Sigmoid colon (tissue), 7 donors: Measurements from ENCODE around the gene CTNNBL1. TPM values are rescaled to one million over a fixed set of nuclear protein-coding genes. Genes with fewer than 3 reads are reported as not detected.

Source experiments
- DNase-seq: peaks from one replicate; pipeline ENCODE4 v3.0.0-alpha.2; 2019
- H3K27ac ChIP-seq, 4 donors: fragments of 200-600 bp; sonication (generic); one replicate each; pipeline ENCODE4 v1.5.1; 2016 to 2019; ENCODE audit warnings: mild to moderate bottlenecking in 1 of 4
- H3K27me3 ChIP-seq, 3 donors: fragments of 200-600 bp; sonication (generic); one replicate each; pipeline ENCODE4 v1.5.1; 2019; ENCODE audit warnings: mild to moderate bottlenecking in 1 of 3
- H3K36me3 ChIP-seq, 4 donors: fragments of 200-600 bp; sonication (generic); one replicate each; pipeline ENCODE4 v1.5.1; 2016 to 2019
- H3K4me1 ChIP-seq, 4 donors: fragments of 200-600 bp; sonication (generic); one replicate each; pipeline ENCODE4 v1.5.1; 2017 to 2019
- H3K4me3 ChIP-seq, 4 donors: fragments of 200-600 bp; sonication (generic); one replicate each; pipeline ENCODE4 v1.5.1; 2017 to 2019; ENCODE audit warnings: mild to moderate bottlenecking in 2 of 4, moderate library complexity in 1 of 4
- H3K9me3 ChIP-seq, 4 donors: fragments of 200-600 bp in 3 of 4; sonication (generic) in 3 of 4; one replicate each; pipeline versions ENCODE4 v1.5.1 to v1.6.1; 2013 to 2019
- CTCF ChIP-seq, 4 experiments: fragments of 450-650 bp in 3 of 4; fragments of 200-600 bp in 1 of 4; IDR thresholded peaks; one replicate each; pipeline ENCODE4 v1.5.1; 2016 to 2019; ENCODE audit warnings: antibody characterized with exemption in 4 of 4, mild to moderate bottlenecking in 3 of 4, moderate library complexity in 2 of 4
- EP300 ChIP-seq, 4 donors: sonication (generic); formaldehyde crosslinking; IDR thresholded peaks; one replicate each; pipeline ENCODE4 v1.6.1; 2017; ENCODE audit warnings: antibody characterized with exemption in 4 of 4
- POLR2A ChIP-seq, 2 donors: fragments of 450-650 bp; IDR thresholded peaks; one replicate each; pipeline ENCODE4 v1.6.1; 2016; ENCODE audit warnings: antibody characterized with exemption in 2 of 2, mild to moderate bottlenecking in 2 of 2, moderate library complexity in 2 of 2
- POLR2AphosphoS5 ChIP-seq, 4 donors: sonication (generic); formaldehyde crosslinking; IDR thresholded peaks; one replicate each; pipeline ENCODE4 v1.6.1; 2017; ENCODE audit warnings: antibody characterized with exemption in 4 of 4
- WGBS, 2 donors: extraction: QIAGEN DNeasy Blood & Tissue Kit; methylation state at CpG; one replicate each; pipeline ENCODE4 v1.1.7; 2013; 5-methylcytosine and 5-hydroxymethylcytosine counted together
- intact Hi-C: fragments of 100-400 bp; cut with DNase I; formaldehyde crosslinking; loops from one replicate; pipeline ENCODE4 v1.15.1; 2023
- polyA plus RNA-seq, 3 donors: library from polyadenylated mRNA; stranded (reverse); fragments of 200-250 nt; gene quantifications; one replicate each; pipeline ENCODE4 v1.2.3, GENCODE V29; 2013
- total RNA-seq, 4 donors: library from RNA; depleted of rRNA; stranded (reverse); fragments of >200 nt; gene quantifications; one replicate each; pipeline ENCODE4 v1.1.0, GENCODE V29; 2016
- donor health status: healthy with polysubstance abuse.
- donor health status: Bipolar disorder and iron deficiency.
- donor health status: healthy.

Gene CTNNBL1
- total and polyA plus RNA-seq, 7 donors: 27.3 to 47.9 (median 34.8) TPM

DNA sequence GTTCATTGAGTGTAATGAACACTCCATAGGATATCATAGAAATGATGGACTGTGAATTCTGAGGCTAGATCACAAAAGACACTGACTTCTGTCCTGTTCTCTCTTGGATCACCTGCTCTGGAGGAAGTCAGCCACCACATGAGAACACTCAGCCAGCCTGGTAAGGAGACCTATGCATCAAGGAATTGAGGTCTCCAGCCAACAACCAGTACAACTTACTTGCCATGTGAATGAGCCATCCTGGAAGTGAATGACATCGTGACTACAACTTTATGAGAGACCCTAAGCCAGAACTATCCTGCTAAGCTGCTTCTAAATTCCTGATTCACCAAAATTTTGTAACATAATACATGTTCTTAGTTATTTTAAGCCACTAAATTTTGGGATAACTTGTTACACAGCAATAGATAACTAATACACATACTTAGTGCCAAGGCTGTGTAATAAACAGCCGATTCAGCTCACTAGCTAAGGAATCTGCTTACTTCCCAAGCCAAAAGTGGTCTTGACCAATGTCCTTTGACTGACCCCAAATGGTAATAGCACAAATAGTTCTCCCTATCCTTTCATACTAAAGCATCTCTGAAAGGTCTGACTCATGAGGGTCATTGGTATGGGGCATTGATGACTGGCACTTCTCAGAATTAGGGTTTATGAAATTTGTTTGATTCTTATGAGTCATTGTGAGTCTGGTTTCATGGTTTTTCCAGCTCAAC is 6.9 kb upstream of the CTNNBL1 start:
- no peak for TF ChIP-seq POLR2A (IDR thresholded peaks at IDR 0.05)
- no peak for TF ChIP-seq EP300 (IDR thresholded peaks at IDR 0.05)
- TF ChIP-seq POLR2AphosphoS5 (IDR thresholded peaks at IDR 0.05): no peak
- no peak for TF ChIP-seq CTCF (IDR thresholded peaks at IDR 0.05)
- intact Hi-C loops: no loop called here
- H3K9me3 ChIP-seq: no peaks in the 10 kb centered on the region

GRCh38 chr20:37687478-37687805 is 6.4 kb upstream of the CTNNBL1 start:
- no peak overlapping the region for H3K4me3 ChIP-seq
- no peaks in the 10 kb centered on the region for H3K9me3 ChIP-seq
- no peaks in the 10 kb centered on the region for H3K36me3 ChIP-seq
- WGBS, 2 donors: 68 to 69% methylated on average over 3 of the region's 3 CpGs
- peaks cover 0 to 9% (median 0%) of the 10 kb centered on the region in 3 donors for H3K27me3 ChIP-seq
- H3K27ac ChIP-seq: no peak overlapping the region
- no peaks in the 10 kb centered on the region for H3K4me1 ChIP-seq
- TF ChIP-seq EP300 (IDR thresholded peaks at IDR 0.05) (no peak), POLR2A (IDR thresholded peaks at IDR 0.05) (no peak), CTCF (IDR thresholded peaks at IDR 0.05) (no peak), POLR2AphosphoS5 (IDR thresholded peaks at IDR 0.05) (no peak)
- no peak for DNase-seq
- intact Hi-C loops: no loop called here

More for the DNA sequence above, 6.9 kb upstream of the CTNNBL1 start:
- Histone ChIP-seq H3K4me1 (no peaks in the 10 kb centered on the region), H3K27ac (no peak overlapping the region), H3K27me3 (peaks cover 0 to 12% (median 0%) of the 10 kb centered on the region in 3 donors), H3K4me3 (no peak overlapping the region), H3K36me3 (no peaks in the 10 kb centered on the region)
- 87 to 90% methylated on average over 2 of the region's 2 CpGs for WGBS, 2 donors
- DNase-seq: no peak

DNA sequence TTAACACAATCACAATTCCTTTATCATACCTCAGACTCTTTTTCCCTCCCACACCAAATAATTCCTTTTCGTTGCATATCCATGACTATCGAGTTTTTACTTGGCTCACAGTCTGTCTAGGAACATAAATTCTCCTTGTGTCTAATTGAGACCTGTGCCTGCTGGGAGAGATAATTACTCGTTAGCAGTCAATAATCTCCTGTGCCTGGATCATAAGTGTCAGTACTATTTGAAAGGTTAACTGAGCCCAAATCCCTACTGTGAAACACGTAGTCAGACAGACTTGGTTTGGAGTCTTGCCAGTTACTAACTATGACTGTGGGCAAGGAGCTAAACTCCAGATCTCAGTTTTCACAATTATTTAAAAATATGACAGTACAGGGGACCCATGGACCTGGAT is 5.7 kb upstream of the CTNNBL1 start:
- no peaks in the 10 kb centered on the region for H3K4me1 ChIP-seq
- 65 to 75% methylated on average over 4 of the region's 4 CpGs for WGBS, 2 donors
- H3K9me3 ChIP-seq: no peaks in the 10 kb centered on the region
- intact Hi-C loops: no loop called here
- H3K27me3 ChIP-seq: peaks cover 0 to 4% (median 0%) of the 10 kb centered on the region in 3 donors
- no peak overlapping the region for H3K4me3 ChIP-seq
- TF ChIP-seq POLR2A (IDR thresholded peaks at IDR 0.05) (no peak), POLR2AphosphoS5 (IDR thresholded peaks at IDR 0.05) (no peak), EP300 (IDR thresholded peaks at IDR 0.05) (no peak), CTCF (IDR thresholded peaks at IDR 0.05) (no peak)
- H3K27ac ChIP-seq: no peak overlapping the region
- H3K36me3 ChIP-seq: no peaks in the 10 kb centered on the region
- DNase-seq: no peak

- intact Hi-C loops: loop anchor here (5.0 kb wide), 2 partner anchors 302 to 342 kb away; partner anchors contain the start of genes RPRD1B and TTI1
- 53 to 61% methylated on average over 5 of the region's 5 CpGs for WGBS, 2 donors
- TF ChIP-seq POLR2A (IDR thresholded peaks at IDR 0.05) (no peak), EP300 (IDR thresholded peaks at IDR 0.05) (no peak), CTCF (IDR thresholded peaks at IDR 0.05) (no peak), POLR2AphosphoS5 (IDR thresholded peaks at IDR 0.05) (no peak)
- peaks cover 0 to 18% (median 13%) of the 10 kb centered on the region in 4 donors for H3K4me1 ChIP-seq
- no peak for DNase-seq
- H3K9me3 ChIP-seq: no peaks in the 10 kb centered on the region
- no peak overlapping the region for H3K4me3 ChIP-seq
- H3K27me3 ChIP-seq: peaks cover 0 to 4% (median 0%) of the 10 kb centered on the region in 3 donors
- H3K36me3 ChIP-seq: no peaks in the 10 kb centered on the region
- H3K27ac ChIP-seq: no peak overlapping the region
Observed at GRCh38 chr20:37690626-37691369, 3.0 kb upstream of the CTNNBL1 start.
